Activated CD4-positive, alpha-beta T cell treated with anti-CD3 and anti-CD28 coated beads, Interleukin-10, Interleukin-2, amounts not matched to agents 100 ng/mL and 50 ng/mL, durations not matched to agents 16 hours and 8 hours (primary cell): ENCODE results near the gene EEF1B2.
A peak's percentile ranks its signal among the peaks of the same experiment; 100 is the strongest.
"Not testable (repeated sequence)": the region's sequence is repeated elsewhere in the genome, so short reads cannot be mapped to it uniquely, and the experiment has no call there.

Experiments used
- DNase-seq: peaks from one replicate; pipeline ENCODE4 v3.0.0-alpha.2; 2020

The EEF1B2 gene

DNA sequence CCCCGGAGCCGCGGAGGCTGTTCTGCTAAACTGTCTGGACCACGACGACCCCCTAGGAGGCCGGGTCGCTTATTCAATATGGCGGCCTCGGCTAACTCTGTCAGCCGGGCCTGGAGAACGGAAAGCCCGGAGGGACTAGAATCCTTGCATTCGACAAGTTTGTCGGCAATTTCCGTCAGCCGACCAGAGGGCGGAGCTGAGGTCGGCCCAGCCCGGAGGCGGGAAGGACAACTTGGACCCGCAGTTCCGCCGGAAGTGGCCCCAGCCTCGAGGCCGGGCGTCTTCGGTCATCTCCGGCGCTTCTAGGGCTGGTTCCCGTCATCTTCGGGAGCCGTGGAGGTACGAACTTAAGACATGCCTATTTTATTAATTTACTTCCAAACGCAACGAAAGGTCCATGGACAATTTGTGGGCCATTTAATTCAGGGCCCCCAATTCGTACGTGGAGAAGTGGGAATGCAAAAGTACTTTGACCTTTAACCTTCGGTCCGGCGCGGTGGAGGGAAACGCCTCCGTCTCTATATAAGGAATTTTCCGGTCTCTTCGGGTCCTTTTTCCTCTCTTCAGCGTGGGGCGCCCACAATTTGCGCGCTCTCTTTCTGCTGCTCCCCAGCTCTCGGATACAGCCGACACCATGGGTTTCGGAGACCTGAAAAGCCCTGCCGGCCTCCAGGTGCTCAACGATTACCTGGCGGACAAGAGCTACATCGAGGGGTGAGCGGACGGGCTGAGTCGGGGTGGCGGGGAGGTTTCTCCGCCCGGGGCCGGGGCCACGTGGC lies at the start of gene EEF1B2, which contains the start of gene NDUFS1:
TSS of gene EEF1B2 (plus strand) at position 550 of the 779 bp plus-strand sequence. CDS start at position 635, 85 bp downstream.
TSS of gene NDUFS1 (minus strand) at position 99 of the 779 bp plus-strand sequence. CDS start 5,766 bp downstream, outside the sequence.
- peak; percentile 99 for DNase-seq

DNA sequence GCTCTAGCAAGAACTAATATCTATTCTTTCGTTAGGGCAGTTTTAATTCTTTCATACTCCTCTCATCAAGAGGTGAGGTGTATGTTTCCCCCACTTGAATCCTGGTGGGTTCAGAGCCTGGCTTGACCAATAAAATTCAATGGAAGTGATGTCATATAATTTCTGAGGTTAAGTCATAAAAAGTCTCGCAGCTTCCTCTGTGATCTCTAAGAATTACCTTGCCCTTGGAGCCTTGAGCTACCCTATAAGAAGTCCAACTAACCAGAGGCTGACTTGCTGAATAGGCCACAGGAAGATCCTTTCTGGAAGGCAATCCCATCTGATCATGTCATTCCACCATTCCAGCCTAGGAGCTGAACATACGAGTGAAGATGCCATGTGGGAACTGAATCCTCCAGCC lies 47.6 kb upstream of the EEF1B2 start:
- no peak for DNase-seq

DNA sequence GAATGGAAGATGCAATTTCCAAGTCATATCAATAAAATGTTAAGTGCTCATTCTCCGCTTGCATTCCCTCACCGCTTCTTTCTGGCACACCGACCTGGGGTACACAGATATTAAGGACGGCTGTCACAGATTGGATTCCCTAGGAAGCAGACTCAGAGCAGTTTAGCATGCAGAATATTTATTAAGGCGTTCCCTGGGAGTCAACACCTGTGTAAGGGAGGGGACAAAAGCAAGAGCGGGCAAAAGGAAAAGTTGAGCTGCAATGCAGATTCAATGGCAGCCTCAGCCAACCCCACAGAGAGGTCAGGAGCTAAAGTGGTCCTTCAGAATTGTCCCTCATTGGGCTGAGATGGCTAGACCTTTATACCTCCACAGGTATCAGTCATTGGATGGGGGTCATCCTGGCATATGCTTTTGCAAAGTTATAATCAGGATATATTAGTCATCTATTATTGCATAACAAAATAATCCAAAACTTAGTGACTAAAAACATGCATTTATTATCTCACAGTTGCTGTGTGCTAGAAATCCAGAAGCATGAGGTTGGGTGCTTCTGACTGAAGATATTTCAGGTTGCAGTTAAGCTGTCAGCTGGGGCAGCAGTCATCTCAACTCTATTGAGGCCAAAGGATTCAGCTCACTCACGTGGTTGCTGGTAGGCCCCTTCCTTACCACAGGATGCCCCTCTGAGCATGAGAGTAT lies 46.7 kb upstream of the EEF1B2 start:
- no peak for DNase-seq

DNA sequence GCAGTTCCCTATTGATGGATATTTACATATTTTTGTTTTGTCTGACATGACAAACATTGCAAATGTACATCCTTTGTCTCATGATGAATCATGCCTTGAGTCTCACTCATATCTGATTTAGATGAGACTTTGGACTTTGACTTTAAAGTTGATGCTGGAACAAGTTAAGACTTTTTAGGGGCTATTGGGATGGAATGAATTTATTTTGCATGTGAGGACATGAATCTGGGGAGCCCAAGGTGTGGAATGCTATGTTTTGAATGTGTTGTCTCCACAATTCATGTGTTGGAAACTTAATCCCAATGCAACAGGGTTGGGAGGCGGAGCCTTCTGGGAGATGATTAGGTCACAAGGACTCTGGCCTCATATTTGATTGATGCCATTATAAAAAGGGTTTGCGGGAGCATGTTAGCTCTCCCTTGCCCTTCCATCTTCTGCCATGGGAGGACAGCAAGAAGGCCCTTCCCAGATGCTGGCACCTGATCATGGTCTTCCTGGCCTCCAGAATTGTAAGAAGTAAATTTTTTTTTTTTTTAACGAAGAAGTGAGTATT lies 44.6 kb upstream of the EEF1B2 start:
- no peak for DNase-seq

DNA sequence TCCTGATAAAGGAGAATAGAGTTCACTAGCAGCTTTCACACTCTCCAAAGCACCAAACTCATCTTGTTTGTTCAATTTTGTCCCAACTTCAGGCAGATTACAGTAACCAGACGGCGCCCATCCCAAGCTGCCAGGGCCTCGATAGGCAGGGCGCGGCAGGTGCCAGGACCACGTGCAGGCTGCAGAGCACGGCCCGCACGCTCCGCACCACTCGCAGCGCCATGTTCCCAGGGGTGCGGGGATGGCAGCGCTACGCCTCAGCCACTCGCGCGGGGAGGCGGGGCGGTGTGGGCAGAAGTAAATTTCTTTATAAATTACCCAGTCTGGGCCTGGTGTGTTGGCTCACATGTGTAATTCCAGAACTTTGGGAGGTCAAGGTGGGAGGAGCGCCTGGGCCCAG lies 43.4 kb upstream of the EEF1B2 start:
- DNase-seq: no peak

DNA sequence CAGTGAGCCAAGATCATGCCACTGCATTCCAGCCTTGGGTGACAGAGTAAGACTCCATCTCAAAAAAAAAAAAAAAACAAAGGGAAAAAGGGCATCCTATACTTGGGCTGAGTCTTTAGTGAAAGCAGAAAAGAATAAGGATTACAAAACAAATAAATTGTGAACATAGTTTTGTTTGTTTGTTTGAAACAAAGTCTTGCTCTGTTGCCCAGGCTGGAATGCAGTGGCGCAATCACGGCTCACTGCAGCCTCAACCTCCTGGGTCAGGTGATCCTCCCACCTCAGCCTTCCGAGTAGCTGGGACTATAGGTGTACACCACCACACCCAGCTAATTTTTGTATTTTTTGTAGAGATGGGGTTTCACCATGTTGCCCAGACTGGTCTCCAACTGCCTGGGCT lies 37.1 kb upstream of the EEF1B2 start:
- not testable (repeated sequence) for DNase-seq

DNA sequence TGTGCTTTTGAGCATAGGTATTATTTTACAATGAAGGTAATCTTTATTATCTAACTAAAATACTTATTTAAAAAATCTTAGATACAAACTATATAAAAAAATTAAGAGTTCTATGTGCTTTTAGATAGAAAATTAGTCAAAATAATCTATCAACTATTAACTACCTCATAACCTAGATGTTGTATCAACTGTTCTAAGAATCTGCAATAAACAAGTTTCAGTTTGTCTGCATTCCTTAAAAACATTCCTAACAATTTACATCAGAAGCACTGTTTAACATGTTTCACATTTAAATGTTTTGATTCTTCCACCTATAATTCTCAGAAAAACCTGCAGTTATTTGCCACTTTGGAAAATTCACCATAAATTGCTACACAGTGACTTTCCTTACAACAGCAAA lies 33.8 kb upstream of the EEF1B2 start:
- no peak for DNase-seq

DNA sequence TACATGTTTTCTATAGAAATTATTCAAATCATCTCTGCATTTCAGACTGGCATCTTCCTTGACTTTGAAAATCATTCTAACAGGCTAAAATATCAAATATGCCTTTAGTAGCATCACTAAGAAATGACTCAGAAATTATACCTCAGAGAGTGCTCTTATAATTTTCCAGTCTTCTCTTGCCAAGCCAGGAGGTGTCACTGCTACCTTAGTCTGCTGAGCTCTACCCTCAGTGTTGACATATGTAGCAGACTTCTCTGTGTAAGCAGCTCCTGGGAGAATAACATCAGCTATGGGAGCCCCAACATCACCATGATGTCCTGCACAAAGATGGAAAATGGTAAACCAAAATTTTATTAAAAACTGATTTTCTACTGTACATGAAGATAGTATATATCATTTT lies 32.0 kb upstream of the EEF1B2 start:
- DNase-seq: no peak

DNA sequence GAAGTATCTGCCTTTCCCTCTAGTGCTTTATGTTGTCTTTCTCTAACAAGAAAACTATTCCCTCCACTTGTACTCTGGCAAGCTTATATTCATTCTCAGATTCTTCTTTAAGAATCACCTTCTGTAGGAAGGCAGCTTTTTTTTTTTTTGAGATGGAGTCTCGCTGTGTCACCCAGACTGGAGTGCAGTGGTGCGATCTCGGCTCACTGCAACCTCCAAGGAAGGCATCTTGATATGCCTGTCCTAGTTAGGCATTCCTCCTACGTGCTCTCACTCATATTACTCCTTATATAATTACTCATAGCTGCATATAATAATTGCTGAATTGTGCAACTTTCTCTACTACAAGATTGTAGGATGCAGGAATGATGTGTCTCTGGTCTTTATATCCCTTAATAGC lies 16.2 kb upstream of the EEF1B2 start:
- no peak for DNase-seq

DNA sequence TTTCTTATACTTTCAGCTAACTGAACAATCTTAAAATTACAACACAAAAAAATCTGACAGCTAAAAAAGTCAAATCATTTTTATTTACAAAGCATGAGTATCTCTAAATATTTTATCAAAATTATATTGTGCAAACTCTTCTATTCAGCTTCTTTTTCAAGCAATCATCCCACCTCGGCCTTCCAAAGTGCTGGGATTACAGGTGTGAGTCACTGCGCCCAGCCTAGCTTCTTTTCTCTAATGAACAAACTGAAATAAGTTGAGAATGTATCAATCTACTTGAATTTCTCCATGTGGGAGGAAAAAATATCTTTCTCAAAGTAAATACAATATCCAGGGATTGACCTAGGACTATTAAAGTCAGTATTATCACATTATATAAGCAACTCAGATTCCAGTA lies 15.3 kb upstream of the EEF1B2 start:
- no peak for DNase-seq

DNA sequence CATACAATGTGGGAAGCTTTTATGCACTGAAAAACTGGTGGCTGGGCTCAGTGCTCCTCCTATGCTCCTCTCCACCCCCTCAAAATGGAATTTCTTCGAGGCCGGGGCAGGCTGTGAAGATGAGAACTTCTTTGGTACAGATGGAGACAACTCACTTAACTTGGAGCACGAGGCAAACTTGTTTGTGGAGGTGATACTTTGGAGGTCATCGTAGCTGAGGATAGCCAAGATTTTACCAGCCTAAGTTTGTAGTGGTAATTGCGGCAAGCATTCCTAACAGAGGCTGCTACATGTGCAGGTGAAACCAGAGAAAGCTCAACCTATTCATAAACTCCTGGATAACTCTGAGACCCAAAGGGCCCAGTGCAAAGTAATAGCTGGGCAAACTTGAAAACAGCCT lies 14.0 kb upstream of the EEF1B2 start:
- no peak for DNase-seq

DNA sequence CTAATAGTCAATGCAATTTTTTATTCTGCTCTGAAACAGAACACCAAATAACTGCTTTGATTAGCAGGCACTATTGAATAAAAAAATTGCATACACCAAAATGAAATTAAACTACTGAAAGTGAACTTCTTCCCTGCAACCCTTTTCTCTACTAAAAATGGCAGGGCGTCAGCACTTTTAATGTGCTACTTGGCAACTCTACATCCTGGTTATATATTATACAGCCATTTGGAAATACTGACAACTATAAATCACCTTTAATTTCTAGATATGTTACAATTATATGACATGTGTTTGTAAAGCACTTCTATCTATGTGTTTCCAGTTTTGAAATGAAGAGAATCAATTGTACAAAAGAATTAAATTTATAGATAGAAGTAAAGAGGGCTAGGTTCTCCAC lies 10.4 kb upstream of the EEF1B2 start:
- DNase-seq: no peak

DNA sequence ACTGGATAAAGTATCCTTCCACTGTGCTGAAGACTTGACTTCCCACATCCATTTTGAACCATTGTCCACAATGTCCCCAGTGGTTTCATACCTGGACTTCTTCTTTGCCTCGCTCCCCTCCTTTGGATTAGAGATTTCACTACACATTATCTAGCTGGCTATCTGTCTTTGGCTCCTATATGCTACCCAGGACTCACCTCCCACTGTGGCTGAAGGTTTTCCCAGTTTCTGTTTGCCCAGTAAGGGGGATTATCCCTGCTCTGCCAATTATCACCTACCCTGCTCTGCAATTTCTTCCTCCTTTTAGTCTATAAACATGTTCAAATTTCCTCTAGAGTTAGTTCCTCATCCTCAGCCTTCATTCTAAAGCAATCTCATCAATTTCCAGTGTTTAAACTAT lies 9.5 kb upstream of the EEF1B2 start:
- no peak for DNase-seq

DNA sequence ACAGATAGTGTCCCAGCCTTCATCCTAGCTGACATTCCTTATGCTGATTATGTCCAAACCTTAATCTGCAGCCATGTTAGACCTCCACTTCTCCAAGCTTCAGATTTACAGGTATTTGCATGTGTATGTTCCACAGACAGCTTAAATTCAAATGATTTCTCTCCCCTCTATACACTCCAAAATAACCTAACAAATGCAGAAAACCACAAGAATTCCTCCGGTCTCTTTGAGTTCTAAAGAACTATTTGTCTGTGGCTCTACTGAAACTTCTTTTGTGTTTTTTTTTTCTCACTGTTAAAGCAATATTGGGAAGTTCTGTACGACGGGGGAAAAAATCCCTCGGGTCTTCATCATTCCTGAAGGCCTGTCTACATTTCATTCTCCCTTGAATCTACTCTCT lies 9.1 kb upstream of the EEF1B2 start:
- DNase-seq: no peak

DNA sequence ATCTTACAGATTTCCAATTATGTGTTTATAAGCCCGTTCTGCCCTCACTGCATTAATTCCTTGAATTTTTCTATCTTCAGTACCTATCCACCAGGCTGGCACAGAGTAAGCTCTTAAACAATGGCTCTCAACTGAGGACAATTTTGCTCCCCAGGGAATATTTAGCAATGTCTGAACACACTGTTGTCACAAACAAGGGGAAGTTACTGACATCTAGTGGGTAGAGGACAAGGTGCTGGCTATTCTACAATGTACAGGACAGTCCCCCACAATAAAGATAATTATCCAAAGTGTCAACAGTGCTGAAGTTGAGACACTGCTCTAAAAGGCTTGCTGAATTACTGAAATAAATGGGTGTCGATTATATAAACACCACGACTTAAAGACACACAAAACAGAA lies 5.5 kb upstream of the EEF1B2 start:
- DNase-seq: no peak

DNA sequence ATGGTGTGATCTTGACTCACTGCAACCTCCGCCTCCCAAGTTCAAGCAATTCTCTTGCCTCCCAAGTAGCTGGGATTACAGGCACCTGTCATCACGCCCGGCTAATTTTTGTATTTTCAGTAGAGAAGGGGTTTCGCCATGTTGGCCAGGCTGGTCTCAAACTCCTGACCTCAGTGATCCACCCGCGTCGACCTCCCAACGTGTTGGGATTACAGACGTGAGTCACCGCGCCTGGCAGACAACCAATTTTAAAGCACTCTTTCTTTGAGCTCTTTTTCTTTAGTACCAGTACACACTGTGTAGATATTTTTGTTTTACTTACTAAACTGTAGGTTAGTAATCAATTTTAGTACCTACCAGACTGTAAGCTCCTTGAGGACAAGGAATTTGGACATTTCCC lies 2.7 kb upstream of the EEF1B2 start:
- DNase-seq: not testable (repeated sequence)

DNA sequence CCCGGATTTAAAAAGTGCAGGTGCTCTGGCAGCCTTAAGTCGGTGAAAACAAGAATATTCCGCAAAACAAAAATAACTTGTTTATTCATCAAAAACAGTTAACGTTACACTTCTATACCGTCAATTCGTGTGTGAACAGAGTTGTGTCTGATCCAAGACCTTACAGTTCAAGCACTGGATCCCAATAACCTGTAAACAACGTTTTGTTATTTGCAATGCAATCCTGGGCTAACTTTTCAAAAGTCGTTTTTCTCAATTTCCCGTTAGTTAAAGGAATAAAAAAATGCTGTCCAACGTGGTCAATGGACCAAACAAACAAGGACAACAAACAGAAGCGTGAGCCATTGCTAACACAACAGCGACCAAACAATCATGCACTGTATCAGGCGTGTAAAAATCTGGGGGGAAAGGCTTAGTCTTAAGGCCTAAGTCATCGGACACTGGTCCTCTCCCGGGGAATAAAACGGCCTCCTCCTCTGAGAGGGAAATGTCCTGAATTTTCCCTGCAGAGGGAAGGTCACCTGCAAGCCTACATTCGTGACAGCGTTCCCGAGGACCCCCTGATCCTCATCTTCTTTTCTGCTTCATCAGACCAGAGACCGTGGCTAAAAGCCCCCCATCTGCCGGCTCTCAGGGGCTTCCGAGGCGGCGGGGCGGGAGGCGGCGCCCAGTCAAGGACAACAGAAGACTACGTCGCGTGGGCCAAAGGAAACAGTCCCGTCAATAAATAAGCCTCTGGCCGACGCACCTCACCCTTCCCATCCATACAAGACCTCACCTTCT lies 941 bp upstream of the EEF1B2 start:
- no peak for DNase-seq

DNA sequence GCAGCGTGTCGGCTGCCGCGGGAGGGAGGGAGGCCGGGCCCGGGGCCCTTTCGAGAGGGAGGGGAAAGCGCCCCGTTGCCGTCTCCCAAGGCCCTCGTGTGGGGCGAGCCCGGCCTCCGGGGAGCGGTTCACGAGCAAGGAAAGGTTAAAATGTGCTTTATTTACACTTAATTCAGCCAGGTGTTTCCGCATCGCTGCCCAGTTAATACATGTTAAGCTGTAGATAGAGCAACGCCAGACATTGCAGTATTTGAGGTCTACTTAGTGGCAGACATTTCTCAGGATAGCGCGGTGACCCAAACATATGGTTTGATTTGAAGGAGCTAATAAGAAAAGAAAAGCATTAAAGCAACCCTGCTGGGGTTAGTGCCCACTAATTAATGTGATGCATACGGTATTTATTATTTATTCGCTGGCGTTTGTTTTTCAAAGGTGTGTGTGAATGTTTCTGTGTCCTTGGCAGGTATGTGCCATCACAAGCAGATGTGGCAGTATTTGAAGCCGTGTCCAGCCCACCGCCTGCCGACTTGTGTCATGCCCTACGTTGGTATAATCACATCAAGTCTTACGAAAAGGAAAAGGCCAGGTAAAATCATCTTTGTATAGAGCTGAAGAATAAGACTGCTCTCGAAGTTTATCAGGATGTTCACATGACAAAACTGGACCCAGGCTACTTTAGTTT lies 571 bp downstream of the EEF1B2 start:
- peak; percentile 11 for DNase-seq

DNA sequence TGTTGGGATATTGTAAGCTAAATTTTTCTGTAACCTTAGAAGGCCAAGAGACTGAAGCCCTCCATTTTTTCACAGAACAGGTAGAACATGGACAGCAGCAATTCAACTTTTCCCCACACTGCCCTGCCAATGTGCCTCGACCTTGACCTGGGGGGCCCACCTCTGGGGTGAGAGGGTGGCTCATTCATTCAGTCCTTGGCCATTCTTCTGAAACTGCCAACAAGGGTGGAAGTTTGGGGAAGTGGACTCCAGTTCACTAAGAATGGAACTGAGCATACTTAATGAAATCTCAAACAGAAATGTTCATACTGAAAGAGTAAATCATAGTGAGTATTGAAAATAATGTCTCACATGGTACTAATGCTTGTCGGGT lies 1.1 kb downstream of the EEF1B2 start:
- DNase-seq: peak; percentile 24

DNA sequence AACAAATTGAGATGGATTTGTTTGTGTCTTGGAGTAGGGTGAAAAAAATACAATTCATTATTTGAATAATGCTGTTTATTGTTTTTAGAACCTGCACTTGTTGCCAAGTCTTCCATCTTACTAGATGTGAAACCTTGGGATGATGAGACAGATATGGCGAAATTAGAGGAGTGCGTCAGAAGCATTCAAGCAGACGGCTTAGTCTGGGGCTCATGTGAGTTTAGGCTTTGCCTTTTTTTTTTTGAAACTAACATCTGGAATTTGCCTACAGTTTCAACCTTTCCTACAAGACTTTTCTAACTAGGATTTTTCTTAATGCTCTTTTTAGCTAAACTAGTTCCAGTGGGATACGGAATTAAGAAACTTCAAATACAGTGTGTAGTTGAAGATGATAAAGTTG lies 2.7 kb downstream of the EEF1B2 start:
- DNase-seq: not testable (repeated sequence)

DNA sequence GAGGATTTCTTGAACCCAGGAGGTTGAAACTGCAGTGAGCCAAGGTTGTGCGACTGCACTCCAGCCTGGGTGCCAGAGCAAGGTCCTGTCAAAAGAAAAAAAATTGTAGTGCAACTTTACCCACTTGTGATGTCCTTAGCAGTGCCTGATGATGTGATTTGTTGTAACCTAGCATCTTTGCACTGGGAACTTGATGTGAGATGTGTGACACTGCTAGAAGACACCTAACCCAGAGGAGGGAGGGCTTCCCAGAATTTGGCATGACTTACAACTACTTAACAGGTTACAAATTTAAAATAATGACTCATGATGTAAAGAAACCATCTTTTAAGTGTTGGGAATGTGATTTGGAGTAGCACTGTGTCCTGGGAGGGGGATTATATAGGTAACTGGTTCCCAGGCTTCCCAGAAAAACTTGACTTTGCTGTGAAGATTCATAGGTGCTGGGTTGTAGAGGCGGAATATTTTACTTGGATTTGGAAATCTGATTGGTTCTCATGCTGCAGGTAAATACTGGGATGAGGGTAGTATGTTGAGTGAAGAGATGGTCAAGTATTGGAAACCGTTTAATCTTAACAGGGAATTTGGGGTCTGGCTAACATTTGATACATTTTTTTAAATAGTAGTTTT lies 3.7 kb downstream of the EEF1B2 start:
- peak; percentile 9 for DNase-seq

DNA sequence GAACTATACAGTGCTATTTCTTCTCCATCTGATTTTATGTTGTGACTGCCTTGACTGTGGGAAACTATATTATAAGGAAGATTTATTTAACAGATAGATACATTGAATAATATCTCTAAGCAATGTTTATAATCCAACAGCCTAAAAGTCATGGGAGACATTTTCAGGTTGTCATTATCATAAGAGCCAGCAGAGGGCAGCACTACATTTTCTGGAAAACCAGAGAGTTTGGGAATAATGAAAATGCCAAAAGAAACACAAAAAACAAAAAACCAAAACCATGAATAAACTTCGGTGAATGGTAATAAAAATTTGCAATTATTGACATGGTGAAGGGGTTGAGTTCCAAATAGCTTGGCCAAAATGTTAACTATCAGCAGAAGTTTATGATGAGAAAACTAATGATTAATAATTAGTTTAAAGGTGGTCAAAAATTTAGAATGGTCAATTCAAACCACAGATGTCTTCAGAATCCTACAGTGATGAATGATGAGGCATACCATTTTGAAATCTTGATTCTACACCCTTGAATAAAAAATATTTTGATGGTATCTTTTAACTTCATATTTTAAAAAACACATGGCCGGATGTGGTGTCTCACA lies 4.7 kb downstream of the EEF1B2 start:
- peak; percentile 30 for DNase-seq
